Esophagus squamous epithelium (tissue), 4 donors: ENCODE results near the gene CIRBP.

Experiments
- POLR2A ChIP-seq, 4 donors: fragments of 450-650 bp; IDR thresholded peaks; one replicate each; pipeline ENCODE4 v1.6.1; 2017; ENCODE audit warnings: antibody characterized with exemption in 4 of 4, mild to moderate bottlenecking in 4 of 4, moderate library complexity in 3 of 4
- TF ChIP-seq, protein P1 (sequence below), 6 experiments: fragments of 450-650 bp in 4 of 6; fragments of 200-600 bp in 2 of 6; sonication (generic) in 2 of 6; IDR thresholded peaks; one replicate each; pipeline ENCODE4 v1.5.1; 2016 to 2019; ENCODE audit warnings: antibody characterized with exemption in 6 of 6, mild to moderate bottlenecking in 4 of 6, moderate library complexity in 4 of 6

GRCh38 chr19:1307320-1307719 is 38.2 kb downstream of the CIRBP start:
- TF ChIP-seq, protein P1, sequence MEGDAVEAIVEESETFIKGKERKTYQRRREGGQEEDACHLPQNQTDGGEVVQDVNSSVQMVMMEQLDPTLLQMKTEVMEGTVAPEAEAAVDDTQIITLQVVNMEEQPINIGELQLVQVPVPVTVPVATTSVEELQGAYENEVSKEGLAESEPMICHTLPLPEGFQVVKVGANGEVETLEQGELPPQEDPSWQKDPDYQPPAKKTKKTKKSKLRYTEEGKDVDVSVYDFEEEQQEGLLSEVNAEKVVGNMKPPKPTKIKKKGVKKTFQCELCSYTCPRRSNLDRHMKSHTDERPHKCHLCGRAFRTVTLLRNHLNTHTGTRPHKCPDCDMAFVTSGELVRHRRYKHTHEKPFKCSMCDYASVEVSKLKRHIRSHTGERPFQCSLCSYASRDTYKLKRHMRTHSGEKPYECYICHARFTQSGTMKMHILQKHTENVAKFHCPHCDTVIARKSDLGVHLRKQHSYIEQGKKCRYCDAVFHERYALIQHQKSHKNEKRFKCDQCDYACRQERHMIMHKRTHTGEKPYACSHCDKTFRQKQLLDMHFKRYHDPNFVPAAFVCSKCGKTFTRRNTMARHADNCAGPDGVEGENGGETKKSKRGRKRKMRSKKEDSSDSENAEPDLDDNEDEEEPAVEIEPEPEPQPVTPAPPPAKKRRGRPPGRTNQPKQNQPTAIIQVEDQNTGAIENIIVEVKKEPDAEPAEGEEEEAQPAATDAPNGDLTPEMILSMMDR (IDR thresholded peaks at IDR 0.05) = no peak
- TF ChIP-seq POLR2A (IDR thresholded peaks at IDR 0.05) = no peak
